Measurements from ENCODE around the gene DYNC1H1.
A peak's percentile ranks its signal among the peaks of the same experiment; 100 is the strongest.

Gene DYNC1H1

DNA sequence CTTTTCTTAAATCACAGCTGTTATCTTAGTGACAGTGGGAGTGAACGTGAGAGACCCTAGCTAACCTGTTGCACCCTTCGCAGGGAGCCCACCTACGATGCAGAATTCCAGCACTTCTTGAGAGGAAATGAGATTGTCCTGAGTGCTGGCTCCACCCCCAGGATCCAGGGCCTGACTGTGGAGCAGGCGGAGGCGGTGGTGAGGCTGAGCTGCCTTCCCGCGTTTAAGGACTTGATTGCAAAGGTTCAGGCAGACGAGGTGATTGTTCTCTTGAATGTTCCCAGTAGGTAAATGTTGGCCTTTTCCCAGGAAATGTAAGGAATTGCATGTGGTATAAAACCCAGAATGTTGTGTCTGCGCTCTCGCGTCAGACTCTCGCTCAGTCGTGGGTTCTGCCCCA is 75.8 kb downstream of the DYNC1H1 start:
- no peak for DNase-seq (ENCODE audit: extremely low spot score)
- POLR2A ChIA-PET: no interaction called here
- TF ChIP-seq LEF1 (IDR thresholded peaks at IDR 0.05; ENCODE audit: borderline replicate concordance) (no peak), HDGF (IDR thresholded peaks at IDR 0.05; ENCODE audit: borderline replicate concordance) (no peak), FOXA1 (IDR thresholded peaks at IDR 0.05) (no peak), TARDBP (IDR thresholded peaks at IDR 0.05) (no peak), CTBP1 (IDR thresholded peaks at IDR 0.05; ENCODE audit: borderline replicate concordance) (no peak), FOXK2 (IDR thresholded peaks at IDR 0.05) (no peak), SUZ12 (IDR thresholded peaks at IDR 0.05) (no peak), ELF4 (IDR thresholded peaks at IDR 0.05) (no peak), SP1 (IDR thresholded peaks at IDR 0.05) (no peak), ZNF384 (IDR thresholded peaks at IDR 0.05) (no peak), ARNT (IDR thresholded peaks at IDR 0.05) (no peak), L3MBTL2 (conservative IDR thresholded peaks at IDR 0.05) (no peak)
- TF ChIP-seq, protein P1, sequence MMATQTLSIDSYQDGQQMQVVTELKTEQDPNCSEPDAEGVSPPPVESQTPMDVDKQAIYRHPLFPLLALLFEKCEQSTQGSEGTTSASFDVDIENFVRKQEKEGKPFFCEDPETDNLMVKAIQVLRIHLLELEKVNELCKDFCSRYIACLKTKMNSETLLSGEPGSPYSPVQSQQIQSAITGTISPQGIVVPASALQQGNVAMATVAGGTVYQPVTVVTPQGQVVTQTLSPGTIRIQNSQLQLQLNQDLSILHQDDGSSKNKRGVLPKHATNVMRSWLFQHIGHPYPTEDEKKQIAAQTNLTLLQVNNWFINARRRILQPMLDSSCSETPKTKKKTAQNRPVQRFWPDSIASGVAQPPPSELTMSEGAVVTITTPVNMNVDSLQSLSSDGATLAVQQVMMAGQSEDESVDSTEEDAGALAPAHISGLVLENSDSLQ (IDR thresholded peaks at IDR 0.05): no peak
- CTCF ChIA-PET: no interaction called here

DNA sequence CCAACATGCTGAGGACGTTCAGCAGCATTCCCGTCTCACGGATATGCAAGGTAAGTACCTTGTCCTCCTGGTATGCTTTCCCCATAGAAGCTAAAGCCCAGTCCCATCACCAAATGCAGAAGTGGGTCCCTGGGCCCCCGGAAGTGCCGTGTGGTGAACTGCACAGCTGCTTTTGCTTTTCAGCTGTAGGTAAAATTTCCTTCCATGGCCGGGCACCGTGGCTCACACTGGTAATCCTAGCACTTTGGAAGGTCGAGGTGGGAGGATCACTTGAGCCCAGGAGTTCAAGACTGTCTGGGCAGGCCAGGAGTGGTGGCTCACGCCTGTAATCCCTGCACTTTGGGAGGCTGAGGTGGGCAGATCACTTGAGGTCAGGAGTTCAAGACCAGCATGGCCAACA is 78.3 kb downstream of the DYNC1H1 start:
- POLR2A ChIA-PET: no interaction called here
- CTCF ChIA-PET: no interaction called here
- TF ChIP-seq FOXK2 (IDR thresholded peaks at IDR 0.05) (no peak), CTBP1 (IDR thresholded peaks at IDR 0.05; ENCODE audit: borderline replicate concordance) (no peak), SP1 (IDR thresholded peaks at IDR 0.05) (no peak), HDGF (IDR thresholded peaks at IDR 0.05; ENCODE audit: borderline replicate concordance) (no peak), TARDBP (IDR thresholded peaks at IDR 0.05) (no peak), SUZ12 (IDR thresholded peaks at IDR 0.05) (no peak), FOXM1 (IDR thresholded peaks at IDR 0.05; ENCODE audit: borderline replicate concordance) (no peak), ZNF384 (IDR thresholded peaks at IDR 0.05) (no peak), BHLHE40 (IDR thresholded peaks at IDR 0.05; ENCODE audit: borderline replicate concordance) (no peak), LEF1 (IDR thresholded peaks at IDR 0.05; ENCODE audit: borderline replicate concordance) (no peak)
- TF ChIP-seq, protein P1 (IDR thresholded peaks at IDR 0.05): no peak
- DNase-seq (ENCODE audit: extremely low spot score): no peak

DNA sequence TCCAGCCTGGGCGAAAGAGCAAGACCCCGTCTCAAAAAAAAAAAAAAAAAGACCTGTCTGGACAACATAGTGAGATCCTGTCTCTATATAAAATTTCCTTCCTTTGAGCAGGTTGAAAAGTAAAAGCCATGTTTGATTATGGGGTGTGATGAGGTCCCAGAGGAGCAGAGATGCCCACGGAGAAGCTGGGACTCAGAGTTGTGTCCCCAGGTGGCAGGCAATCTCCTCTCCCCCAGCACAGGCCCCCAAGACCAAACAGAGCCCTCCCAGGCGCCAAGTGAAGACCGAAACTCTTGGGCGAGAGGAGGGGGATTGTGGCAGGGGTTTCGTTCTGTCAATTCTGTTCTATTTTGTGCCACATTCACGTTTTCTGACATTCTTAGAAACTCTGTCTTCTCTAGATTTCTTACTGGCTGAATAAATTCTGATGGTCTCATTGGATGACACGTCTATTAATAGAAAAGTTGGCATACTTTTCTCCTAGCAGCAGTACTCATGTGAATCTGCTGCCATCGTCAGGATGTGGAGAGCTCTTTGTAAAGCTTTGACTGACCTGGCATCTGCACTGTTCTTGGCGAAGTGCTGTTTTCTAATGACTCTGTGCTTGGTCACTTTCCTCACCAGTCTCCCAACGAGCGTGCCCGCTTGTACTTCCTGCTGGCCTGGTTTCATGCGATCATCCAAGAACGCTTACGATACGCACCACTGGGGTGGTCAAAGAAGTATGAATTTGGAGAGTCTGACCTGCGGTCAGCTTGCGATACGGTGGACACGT is 79.1 kb downstream of the DYNC1H1 start:
- ChIA-PET POLR2A (no interaction called here), CTCF (interaction anchor here (0.7 kb wide), 1 partner anchor 80 kb away, joined by 4 read pairs; no protein-coding TSS in a partner anchor)
- DNase-seq (ENCODE audit: extremely low spot score): no peak
- no peak for TF ChIP-seq BHLHE40 (IDR thresholded peaks at IDR 0.05; ENCODE audit: borderline replicate concordance)
- no peak for TF ChIP-seq NFRKB (IDR thresholded peaks at IDR 0.05)
- no peak for TF ChIP-seq FOXM1 (IDR thresholded peaks at IDR 0.05; ENCODE audit: borderline replicate concordance)
- TF ChIP-seq ELF4 (IDR thresholded peaks at IDR 0.05): no peak
- TF ChIP-seq FOXA1 (IDR thresholded peaks at IDR 0.05): no peak
- TF ChIP-seq SUZ12 (IDR thresholded peaks at IDR 0.05): no peak
- TF ChIP-seq LEF1 (IDR thresholded peaks at IDR 0.05; ENCODE audit: borderline replicate concordance): no peak
- no peak for TF ChIP-seq SP1 (IDR thresholded peaks at IDR 0.05)
- no peak for TF ChIP-seq ARNT (IDR thresholded peaks at IDR 0.05)
- no peak for TF ChIP-seq TARDBP (IDR thresholded peaks at IDR 0.05)
- TF ChIP-seq L3MBTL2 (conservative IDR thresholded peaks at IDR 0.05): no peak
- no peak for TF ChIP-seq ZNF384 (IDR thresholded peaks at IDR 0.05)
- TF ChIP-seq HDGF (IDR thresholded peaks at IDR 0.05; ENCODE audit: borderline replicate concordance): no peak
- TF ChIP-seq FOXK2 (IDR thresholded peaks at IDR 0.05): no peak
- no peak for TF ChIP-seq CTBP1 (IDR thresholded peaks at IDR 0.05; ENCODE audit: borderline replicate concordance)
- TF ChIP-seq, protein P1 (IDR thresholded peaks at IDR 0.05): no peak

DNA sequence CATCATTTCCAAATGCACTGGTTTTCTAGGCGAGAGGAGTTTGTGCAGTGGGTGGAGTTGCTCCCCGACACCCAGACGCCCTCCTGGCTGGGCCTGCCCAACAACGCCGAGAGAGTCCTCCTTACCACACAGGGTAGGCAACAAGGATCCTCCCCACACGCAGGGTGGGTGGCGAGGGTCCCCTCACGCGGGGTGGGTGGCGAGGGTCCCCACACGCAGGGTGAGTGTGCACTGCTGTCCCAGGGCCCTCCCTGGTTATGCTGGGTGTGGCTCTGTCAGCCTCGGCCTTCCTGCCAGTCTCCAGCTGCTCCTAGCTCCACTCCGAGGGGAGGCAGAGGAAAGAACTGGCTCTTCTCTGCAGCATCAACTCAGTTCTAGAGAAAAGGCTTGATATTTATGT is 80.2 kb downstream of the DYNC1H1 start:
- TF ChIP-seq TARDBP (IDR thresholded peaks at IDR 0.05) (no peak), LEF1 (IDR thresholded peaks at IDR 0.05; ENCODE audit: borderline replicate concordance) (no peak), FOXM1 (IDR thresholded peaks at IDR 0.05; ENCODE audit: borderline replicate concordance) (no peak), FOXK2 (IDR thresholded peaks at IDR 0.05) (no peak), HDGF (IDR thresholded peaks at IDR 0.05; ENCODE audit: borderline replicate concordance) (no peak), BHLHE40 (IDR thresholded peaks at IDR 0.05; ENCODE audit: borderline replicate concordance) (no peak)
- TF ChIP-seq, protein P1 (IDR thresholded peaks at IDR 0.05): no peak
- POLR2A ChIA-PET: no interaction called here
- DNase-seq (ENCODE audit: extremely low spot score): no peak
- CTCF ChIA-PET: no interaction called here

DNA sequence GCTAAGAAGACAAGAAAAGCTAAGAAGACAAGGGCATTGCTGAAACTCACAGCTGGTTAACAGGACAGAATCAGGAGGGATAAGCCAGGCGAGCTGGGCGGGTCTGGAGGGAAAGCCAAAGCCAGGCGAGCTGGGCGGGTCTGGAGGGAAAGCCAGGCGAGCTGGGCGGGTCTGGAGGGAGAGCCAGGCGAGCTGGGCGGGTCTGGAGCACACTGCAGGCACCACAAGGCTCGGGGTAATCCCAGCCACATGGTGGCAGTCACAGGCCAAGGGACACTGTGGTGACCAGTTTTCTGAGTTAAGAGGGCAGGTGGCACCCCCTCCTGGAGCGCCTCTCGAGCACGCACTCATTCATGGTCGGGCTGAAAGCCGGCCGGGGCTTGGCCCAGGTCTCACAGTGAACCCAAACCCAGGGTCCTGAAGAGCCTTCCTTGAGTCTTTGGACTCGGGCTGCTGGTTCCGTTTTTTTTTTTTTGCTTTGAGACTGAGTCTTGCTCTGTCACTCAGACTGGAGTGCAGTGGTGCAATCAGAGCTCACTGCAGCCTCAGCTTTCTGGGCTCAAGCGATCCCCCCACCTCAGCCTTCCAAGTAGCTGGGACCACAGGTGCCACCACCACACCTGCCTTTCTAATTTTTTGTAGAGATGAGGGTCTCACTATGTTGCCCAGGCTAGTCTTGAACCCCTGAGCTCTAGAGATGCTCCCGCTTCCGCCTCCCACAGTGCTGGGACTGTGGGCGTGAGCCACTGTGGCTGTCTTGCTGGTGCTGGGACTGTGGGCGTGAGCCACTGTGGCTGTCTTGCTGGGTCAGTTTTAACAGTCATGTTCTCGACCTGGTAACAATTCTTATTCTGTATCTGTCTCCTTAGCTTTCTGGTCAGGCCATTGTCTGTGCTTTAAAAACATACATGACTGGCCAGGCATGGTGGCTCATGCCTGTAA is 82.2 kb downstream of the DYNC1H1 start:
- DNase-seq (ENCODE audit: extremely low spot score): peak; percentile 61
- no peak for TF ChIP-seq BHLHE40 (IDR thresholded peaks at IDR 0.05; ENCODE audit: borderline replicate concordance)
- TF ChIP-seq HDGF (IDR thresholded peaks at IDR 0.05; ENCODE audit: borderline replicate concordance): no peak
- no peak for TF ChIP-seq SUZ12 (IDR thresholded peaks at IDR 0.05)
- no peak for TF ChIP-seq ARNT (IDR thresholded peaks at IDR 0.05)
- TF ChIP-seq CTBP1 (IDR thresholded peaks at IDR 0.05; ENCODE audit: borderline replicate concordance): no peak
- no peak for TF ChIP-seq FOXM1 (IDR thresholded peaks at IDR 0.05; ENCODE audit: borderline replicate concordance)
- TF ChIP-seq SP1 (IDR thresholded peaks at IDR 0.05): no peak
- no peak for TF ChIP-seq ELF4 (IDR thresholded peaks at IDR 0.05)
- no peak for TF ChIP-seq FOXK2 (IDR thresholded peaks at IDR 0.05)
- no peak for TF ChIP-seq NFRKB (IDR thresholded peaks at IDR 0.05)
- no peak for TF ChIP-seq LEF1 (IDR thresholded peaks at IDR 0.05; ENCODE audit: borderline replicate concordance)
- TF ChIP-seq ZNF384 (IDR thresholded peaks at IDR 0.05): no peak
- no peak for TF ChIP-seq L3MBTL2 (conservative IDR thresholded peaks at IDR 0.05)
- TF ChIP-seq FOXA1 (IDR thresholded peaks at IDR 0.05): no peak
- ChIA-PET CTCF (interaction anchor here (0.5 to 2.2 kb wide), 11 partner anchors 14 to 339 kb away, joined by 3 to 14 read pairs (median 4); no protein-coding TSS in a partner anchor), POLR2A (interaction anchor here (1.8 kb wide), 1 partner anchor 52 kb away, joined by 4 read pairs; no protein-coding TSS in a partner anchor)
